HepG2 (cell line): ENCODE results near the gene TBL2. TPM values are rescaled to one million over a fixed set of nuclear protein-coding genes. Genes with fewer than 3 reads are reported as not detected.

Source experiments
- ARHGAP35 ChIP-seq: sonication (generic); formaldehyde crosslinking; IDR thresholded peaks from 2 replicates; pipeline ENCODE4 v1.9.0; 2022; ENCODE audit warnings: mild to moderate bottlenecking, inconsistent platforms, moderate library complexity, missing genetic modification reagents, borderline replicate concordance
- CCAR2 ChIP-seq: fragments of 200-400 bp; formaldehyde crosslinking; optimal IDR thresholded peaks from 2 replicates; pipeline ENCODE3; 2018; ENCODE audit warnings: low read depth, mild to moderate bottlenecking, low read length, moderate library complexity
- CENPX ChIP-seq: sonication (generic); formaldehyde crosslinking; IDR thresholded peaks from 2 replicates; pipeline ENCODE4 v1.9.0; 2021; ENCODE audit warnings: mild to moderate bottlenecking, missing genetic modification reagents, moderate library complexity
- EHMT2 ChIP-seq: fragments of 200-600 bp; sonication (generic); IDR thresholded peaks from 2 replicates; pipeline ENCODE4 v1.7.0; 2017; ENCODE audit warnings: antibody characterized with exemption, low read depth, low read length, borderline replicate concordance
- ETV6 ChIP-seq: sonication (generic); formaldehyde crosslinking; conservative IDR thresholded peaks from 2 replicates; pipeline ENCODE4 v1.4.0; 2020; ENCODE audit warnings: missing genetic modification reagents
- FOXA3 ChIP-seq: IDR thresholded peaks from 2 replicates; pipeline ENCODE4 v1.6.1; 2016; ENCODE audit warnings: missing genetic modification reagents, missing compliant biosample characterization
- GZF1 ChIP-seq: sonication (generic); formaldehyde crosslinking; IDR thresholded peaks from 2 replicates; pipeline ENCODE4 v1.5.1; 2020; ENCODE audit warnings: mild to moderate bottlenecking, missing genetic modification reagents
- KAT7 ChIP-seq: IDR thresholded peaks from 2 replicates; pipeline ENCODE4 v1.6.1; 2018; ENCODE audit warnings: borderline replicate concordance, missing compliant biosample characterization
- MAFK ChIP-seq, 2 experiments: IDR thresholded peaks in 1 of 2; conservative IDR thresholded peaks in 1 of 2; 2 replicates each; pipeline ENCODE4 v1.6.1; 2011; ENCODE audit warnings: improper control_type of control experiment in 2 of 2, low read length in 2 of 2
- NKX3-1 ChIP-seq: sonication (generic); formaldehyde crosslinking; IDR thresholded peaks from 2 replicates; pipeline ENCODE4 v1.5.0; 2020; ENCODE audit warnings: missing genetic modification reagents
- TOE1 ChIP-seq: sonication (generic); formaldehyde crosslinking; IDR thresholded peaks from 2 replicates; pipeline ENCODE4 v1.4.0; 2020; ENCODE audit warnings: mild to moderate bottlenecking, missing genetic modification reagents
- ZBTB38 ChIP-seq: sonication (generic); formaldehyde crosslinking; IDR thresholded peaks from 2 replicates; pipeline ENCODE4 v1.5.1; 2020; ENCODE audit warnings: mild to moderate bottlenecking, missing genetic modification reagents
- ZKSCAN8 ChIP-seq: IDR thresholded peaks from 2 replicates; pipeline ENCODE4 v1.6.1; 2016; ENCODE audit warnings: borderline replicate concordance, missing genetic modification reagents, missing compliant biosample characterization
- ZNF382 ChIP-seq: sonication (generic); formaldehyde crosslinking; IDR thresholded peaks from 2 replicates; pipeline ENCODE4 v1.5.0; 2020; ENCODE audit warnings: missing genetic modification reagents, mild to moderate bottlenecking, borderline replicate concordance
- ZNF383 ChIP-seq: sonication (generic); formaldehyde crosslinking; IDR thresholded peaks from 2 replicates; pipeline ENCODE4 v1.4.0; 2020; ENCODE audit warnings: missing genetic modification reagents, mild to moderate bottlenecking, borderline replicate concordance
- ZNF605 ChIP-seq: sonication (generic); formaldehyde crosslinking; IDR thresholded peaks from 2 replicates; pipeline ENCODE4 v1.8.0; 2022; ENCODE audit warnings: mild to moderate bottlenecking, missing genetic modification reagents
- ZNF761 ChIP-seq: sonication (generic); formaldehyde crosslinking; conservative IDR thresholded peaks from 2 replicates; pipeline ENCODE4 v1.4.0; 2020; ENCODE audit warnings: mild to moderate bottlenecking, missing genetic modification reagents
- polyA plus RNA-seq, 8 experiments: library from polyadenylated mRNA; depleted of rRNA in 3 of 8; stranded (reverse) in 7 of 8; unstranded in 1 of 8; fragments of >200 nt; fragmentation: Illumina TruSeq in 4 of 8; extraction: Trizol in 4 of 8; gene quantifications; 2 replicates each; pipeline versions ENCODE4 v1.2.1 to v1.2.3, GENCODE V29; 2011 to 2016; ENCODE audit warnings: low read depth in 4 of 8, missing spikeins in 1 of 8, mixed read lengths in 1 of 8; ENCODE audit not compliant: insufficient read depth in 1 of 8
- total RNA-seq, 5 experiments: library from RNA; depleted of rRNA; stranded (reverse); fragments of >200 nt; fragmentation: Illumina TruSeq; extraction: Trizol; gene quantifications; 2 replicates each; pipeline ENCODE4 v1.2.3, GENCODE V29; 2016; ENCODE audit warnings: low read depth in 1 of 5
- TF ChIP-seq, protein P1 (sequence below): sonication (generic); formaldehyde crosslinking; IDR thresholded peaks from 2 replicates; pipeline ENCODE4 v1.5.1; 2020; ENCODE audit warnings: mild to moderate bottlenecking, moderate library complexity, missing genetic modification reagents
- TF ChIP-seq, protein P2 (sequence below): sonication (generic); IDR thresholded peaks from 2 replicates; pipeline ENCODE4 v1.6.1; 2016; ENCODE audit warnings: low read depth, borderline replicate concordance
- TF ChIP-seq, protein P3 (sequence below): sonication (generic); formaldehyde crosslinking; IDR thresholded peaks from 2 replicates; pipeline ENCODE4 v1.5.1; 2020; ENCODE audit warnings: mild to moderate bottlenecking, missing genetic modification reagents, moderate library complexity

TBL2 gene
- total and polyA plus RNA-seq, 2 of the 13 experiments (the other 11 are each of a cell fraction or from before 2014, with no cell fraction given), result 43.4 to 47.2 TPM

DNA sequence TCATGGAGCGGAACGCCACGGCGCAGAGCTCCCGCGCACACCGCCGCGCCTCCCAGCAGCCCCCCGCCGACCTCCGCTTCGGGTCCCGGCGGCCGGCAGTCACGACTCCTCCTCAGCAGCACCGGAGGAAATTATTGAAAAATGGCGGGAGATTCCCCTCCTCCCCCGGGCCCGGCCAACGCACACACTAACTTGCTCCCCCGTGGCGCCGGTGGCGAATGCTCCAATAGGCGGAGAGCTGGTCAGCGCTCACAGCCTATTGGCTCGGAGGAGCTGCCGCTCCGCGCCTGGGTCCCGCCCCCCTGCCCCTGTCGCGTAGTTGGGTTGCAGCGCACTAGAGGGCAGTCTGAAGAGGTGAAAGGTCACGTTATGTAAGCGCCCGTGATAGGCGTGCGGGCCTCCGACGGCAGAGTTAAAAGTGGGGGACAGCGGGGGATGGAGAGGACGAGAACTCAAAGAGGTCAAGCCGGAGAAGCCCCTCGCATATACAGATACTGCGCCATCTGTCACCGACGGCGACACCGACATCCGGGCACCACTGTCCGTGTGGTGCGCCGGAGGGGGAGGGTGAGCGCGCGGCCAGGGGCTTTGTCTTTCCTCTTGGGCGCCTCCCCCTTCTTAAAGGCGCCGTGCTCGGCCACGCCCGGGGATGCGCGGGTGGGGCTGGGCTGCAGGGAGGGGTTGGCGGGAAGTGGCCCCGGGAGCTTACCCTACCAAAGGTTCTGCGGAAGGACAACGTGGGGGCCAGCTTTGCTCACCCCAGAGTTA lies 56.1 kb downstream of the TBL2 start, which contains the start of gene BAZ1B (continued):
- TF ChIP-seq, protein P1, sequence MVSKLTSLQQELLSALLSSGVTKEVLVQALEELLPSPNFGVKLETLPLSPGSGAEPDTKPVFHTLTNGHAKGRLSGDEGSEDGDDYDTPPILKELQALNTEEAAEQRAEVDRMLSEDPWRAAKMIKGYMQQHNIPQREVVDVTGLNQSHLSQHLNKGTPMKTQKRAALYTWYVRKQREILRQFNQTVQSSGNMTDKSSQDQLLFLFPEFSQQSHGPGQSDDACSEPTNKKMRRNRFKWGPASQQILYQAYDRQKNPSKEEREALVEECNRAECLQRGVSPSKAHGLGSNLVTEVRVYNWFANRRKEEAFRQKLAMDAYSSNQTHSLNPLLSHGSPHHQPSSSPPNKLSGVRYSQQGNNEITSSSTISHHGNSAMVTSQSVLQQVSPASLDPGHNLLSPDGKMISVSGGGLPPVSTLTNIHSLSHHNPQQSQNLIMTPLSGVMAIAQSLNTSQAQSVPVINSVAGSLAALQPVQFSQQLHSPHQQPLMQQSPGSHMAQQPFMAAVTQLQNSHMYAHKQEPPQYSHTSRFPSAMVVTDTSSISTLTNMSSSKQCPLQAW (CRISPR knock-in tag), result peak; percentile 63
- TF ChIP-seq EHMT2, result no peak
- TF ChIP-seq, protein P2, sequence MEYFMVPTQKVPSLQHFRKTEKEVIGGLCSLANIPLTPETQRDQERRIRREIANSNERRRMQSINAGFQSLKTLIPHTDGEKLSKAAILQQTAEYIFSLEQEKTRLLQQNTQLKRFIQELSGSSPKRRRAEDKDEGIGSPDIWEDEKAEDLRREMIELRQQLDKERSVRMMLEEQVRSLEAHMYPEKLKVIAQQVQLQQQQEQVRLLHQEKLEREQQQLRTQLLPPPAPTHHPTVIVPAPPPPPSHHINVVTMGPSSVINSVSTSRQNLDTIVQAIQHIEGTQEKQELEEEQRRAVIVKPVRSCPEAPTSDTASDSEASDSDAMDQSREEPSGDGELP, result peak; percentile 29; the same call in 1 of the 2 replicates
- no peak for TF ChIP-seq CCAR2
- TF ChIP-seq ZNF605, result peak; percentile 77
- no peak for TF ChIP-seq ZBTB38
- peak; percentile 75 for TF ChIP-seq NKX3-1 (CRISPR knock-in tag)
- no peak; the same call in 1 of the 2 replicates for TF ChIP-seq FOXA3 (CRISPR knock-in tag)
- TF ChIP-seq ARHGAP35, result peak; percentile 52; the same call in 1 of the 2 replicates
- TF ChIP-seq CENPX (CRISPR knock-in tag), result no peak
- TF ChIP-seq ETV6 (CRISPR knock-in tag), result peak; percentile 1; the same call in 1 of the 2 replicates
- no peak for TF ChIP-seq ZNF761 (CRISPR knock-in tag)
- no peak for TF ChIP-seq ZNF382 (CRISPR knock-in tag)
- no peak; the same call in 1 of the 2 replicates for TF ChIP-seq ZKSCAN8 (CRISPR knock-in tag)
- peak; percentile 83 for TF ChIP-seq KAT7 (CRISPR knock-in tag)
- TF ChIP-seq, protein P3, sequence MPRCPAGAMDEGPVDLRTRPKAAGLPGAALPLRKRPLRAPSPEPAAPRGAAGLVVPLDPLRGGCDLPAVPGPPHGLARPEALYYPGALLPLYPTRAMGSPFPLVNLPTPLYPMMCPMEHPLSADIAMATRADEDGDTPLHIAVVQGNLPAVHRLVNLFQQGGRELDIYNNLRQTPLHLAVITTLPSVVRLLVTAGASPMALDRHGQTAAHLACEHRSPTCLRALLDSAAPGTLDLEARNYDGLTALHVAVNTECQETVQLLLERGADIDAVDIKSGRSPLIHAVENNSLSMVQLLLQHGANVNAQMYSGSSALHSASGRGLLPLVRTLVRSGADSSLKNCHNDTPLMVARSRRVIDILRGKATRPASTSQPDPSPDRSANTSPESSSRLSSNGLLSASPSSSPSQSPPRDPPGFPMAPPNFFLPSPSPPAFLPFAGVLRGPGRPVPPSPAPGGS (CRISPR knock-in tag), result no peak
- TF ChIP-seq MAFK (conservative IDR thresholded peaks at IDR 0.05 in 1 of 2, IDR thresholded peaks at IDR 0.05 in 1 of 2; ENCODE audit: low read length in 2 of 2), result no peak
- TF ChIP-seq TOE1, result no peak
- no peak; the same call in 1 of the 2 replicates for TF ChIP-seq ZNF383
- TF ChIP-seq GZF1 (CRISPR knock-in tag), result 0 out of 2 replicates have a peak, but pooled peaks have one; percentile 83
